Loucy (cell line): Measurements from ENCODE around the gene PDZD4.

ENCODE experiments used
- H2AFZ ChIP-seq: fragments of 200-600 bp; sonication (generic); 2 replicates; pipeline ENCODE4 v1.6.0; 2016; ENCODE audit warnings: antibody characterized with exemption, mild to moderate bottlenecking, low read length, moderate library complexity
- H3F3A ChIP-seq: fragments of 200-600 bp; 2 replicates; pipeline ENCODE4 v1.6.0; 2016; ENCODE audit warnings: antibody characterized with exemption, low read depth, mild to moderate bottlenecking
- H3K27me3 ChIP-seq: fragments of 200-600 bp; sonication (generic); 2 replicates; pipeline ENCODE4 v1.6.1; 2014; ENCODE audit warnings: low read length, mild to moderate bottlenecking; ENCODE audit not compliant: insufficient read depth, poor library complexity, severe bottlenecking
- H3K36me3 ChIP-seq: fragments of 200-600 bp; sonication (generic); 2 replicates; pipeline ENCODE4 v1.6.1; 2016; ENCODE audit warnings: low read length; ENCODE audit not compliant: insufficient read depth
- H3K4me1 ChIP-seq: fragments of 200-600 bp; sonication (generic); 2 replicates; pipeline ENCODE4 v1.5.1; 2014; ENCODE audit warnings: low read length, mild to moderate bottlenecking; ENCODE audit not compliant: insufficient read depth, poor library complexity, severe bottlenecking
- H3K4me2 ChIP-seq: fragments of 200-600 bp; sonication (generic); 2 replicates; pipeline ENCODE4 v1.6.0; 2014; ENCODE audit warnings: antibody characterized with exemption, low read length, low read depth, mild to moderate bottlenecking; ENCODE audit not compliant: poor library complexity, severe bottlenecking
- H3K4me3 ChIP-seq: fragments of 200-600 bp; sonication (generic); 2 replicates; pipeline ENCODE4 v1.5.1; 2014; ENCODE audit warnings: low read length, mild to moderate bottlenecking, mixed read lengths; ENCODE audit not compliant: poor library complexity, severe bottlenecking
- H3K79me2 ChIP-seq: fragments of 200-600 bp; sonication (generic); 2 replicates; pipeline ENCODE4 v1.6.1; 2014; ENCODE audit warnings: low read length; ENCODE audit not compliant: insufficient read depth
- H3K9ac ChIP-seq: fragments of 200-600 bp; sonication (generic); 2 replicates; pipeline ENCODE4 v1.6.0; 2014; ENCODE audit warnings: mild to moderate bottlenecking, low read depth, low read length, moderate library complexity; ENCODE audit not compliant: poor library complexity, severe bottlenecking
- H3K9me2 ChIP-seq: fragments of 200-600 bp; sonication (generic); replicated peaks from 2 replicates; pipeline ENCODE4 v1.6.1; 2016; ENCODE audit warnings: low read depth, low read length, mixed read lengths
- H3K9me3 ChIP-seq: fragments of 200-600 bp; sonication (generic); 2 replicates; pipeline ENCODE4 v1.6.1; 2014; ENCODE audit warnings: mild to moderate bottlenecking, antibody characterized with exemption, low read length, low read depth; ENCODE audit not compliant: insufficient read depth
- H4K20me1 ChIP-seq: fragments of 200-600 bp; sonication (generic); 2 replicates; pipeline ENCODE4 v1.6.0; 2014; ENCODE audit warnings: antibody characterized with exemption, low read length, mild to moderate bottlenecking; ENCODE audit not compliant: insufficient read depth, poor library complexity, severe bottlenecking
- EZH2phosphoT487 ChIP-seq: fragments of 200-600 bp; IDR thresholded peaks from 2 replicates; pipeline ENCODE4 v1.6.1; 2018; ENCODE audit warnings: antibody characterized with exemption, mild to moderate bottlenecking, moderate library complexity, borderline replicate concordance
- TF ChIP-seq, protein P1 (sequence below): fragments of 200-600 bp; sonication (generic); conservative IDR thresholded peaks from 2 replicates; pipeline ENCODE4 v1.5.1; 2014; ENCODE audit warnings: mild to moderate bottlenecking, antibody characterized with exemption, low read length

PDZD4 gene

DNA sequence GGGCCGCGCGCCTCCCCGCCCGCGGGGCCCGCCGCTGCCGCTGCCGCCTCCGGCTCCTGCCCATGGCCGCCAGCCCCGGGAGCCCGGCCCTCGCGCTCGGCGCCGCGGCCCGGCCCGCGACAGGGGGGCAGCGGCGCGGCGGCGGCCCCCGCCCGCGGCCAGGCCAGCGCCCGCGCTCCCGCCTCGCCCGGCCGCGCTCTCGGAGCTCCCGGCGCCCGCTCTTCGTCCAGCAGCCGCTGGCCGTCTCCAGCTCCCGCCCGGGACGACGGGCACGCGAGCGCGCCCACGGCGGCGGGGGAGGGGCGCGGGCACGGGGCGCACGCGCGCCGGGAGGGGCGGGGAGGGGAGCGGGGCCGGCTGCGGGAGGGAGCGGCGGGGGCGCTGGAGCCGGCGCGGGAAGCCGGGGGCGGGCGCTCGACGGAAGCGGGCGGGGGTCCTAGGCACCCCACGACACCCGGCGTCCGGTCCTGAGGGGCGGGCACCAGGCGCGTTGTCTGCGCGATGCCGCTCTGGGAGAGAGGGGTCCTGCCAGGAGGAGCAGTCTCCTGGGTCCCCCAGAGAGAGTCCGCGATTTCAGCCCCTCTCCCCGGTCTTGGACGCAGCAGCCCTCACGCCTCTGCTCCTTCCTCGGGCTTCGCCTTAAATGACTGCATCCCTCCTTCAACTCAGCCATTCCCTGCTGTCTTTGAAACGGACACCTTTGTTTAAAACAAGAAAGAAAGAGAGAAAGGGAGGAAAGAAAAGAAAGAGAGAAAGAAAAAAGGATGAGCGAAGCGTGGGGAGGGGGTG, 490 bp upstream of the PDZD4 start:
- Histone ChIP-seq H3K9me3 (no peaks in the 10 kb centered on the region), H3K4me3 (no peak overlapping the region), H3F3A (no peaks in the 10 kb centered on the region), H2AFZ (no peak overlapping the region), H3K4me2 (no peak overlapping the region), H4K20me1 (no peaks in the 10 kb centered on the region), H3K27me3 (no peaks in the 10 kb centered on the region), H3K9me2 (no peaks in the 10 kb centered on the region), H3K79me2 (no peaks in the 10 kb centered on the region), H3K4me1 (no peaks in the 10 kb centered on the region), H3K36me3 (no peaks in the 10 kb centered on the region), H3K9ac (no peak overlapping the region)
- TF ChIP-seq EZH2phosphoT487: no peak
- TF ChIP-seq, protein P1, sequence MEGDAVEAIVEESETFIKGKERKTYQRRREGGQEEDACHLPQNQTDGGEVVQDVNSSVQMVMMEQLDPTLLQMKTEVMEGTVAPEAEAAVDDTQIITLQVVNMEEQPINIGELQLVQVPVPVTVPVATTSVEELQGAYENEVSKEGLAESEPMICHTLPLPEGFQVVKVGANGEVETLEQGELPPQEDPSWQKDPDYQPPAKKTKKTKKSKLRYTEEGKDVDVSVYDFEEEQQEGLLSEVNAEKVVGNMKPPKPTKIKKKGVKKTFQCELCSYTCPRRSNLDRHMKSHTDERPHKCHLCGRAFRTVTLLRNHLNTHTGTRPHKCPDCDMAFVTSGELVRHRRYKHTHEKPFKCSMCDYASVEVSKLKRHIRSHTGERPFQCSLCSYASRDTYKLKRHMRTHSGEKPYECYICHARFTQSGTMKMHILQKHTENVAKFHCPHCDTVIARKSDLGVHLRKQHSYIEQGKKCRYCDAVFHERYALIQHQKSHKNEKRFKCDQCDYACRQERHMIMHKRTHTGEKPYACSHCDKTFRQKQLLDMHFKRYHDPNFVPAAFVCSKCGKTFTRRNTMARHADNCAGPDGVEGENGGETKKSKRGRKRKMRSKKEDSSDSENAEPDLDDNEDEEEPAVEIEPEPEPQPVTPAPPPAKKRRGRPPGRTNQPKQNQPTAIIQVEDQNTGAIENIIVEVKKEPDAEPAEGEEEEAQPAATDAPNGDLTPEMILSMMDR: no peak

DNA sequence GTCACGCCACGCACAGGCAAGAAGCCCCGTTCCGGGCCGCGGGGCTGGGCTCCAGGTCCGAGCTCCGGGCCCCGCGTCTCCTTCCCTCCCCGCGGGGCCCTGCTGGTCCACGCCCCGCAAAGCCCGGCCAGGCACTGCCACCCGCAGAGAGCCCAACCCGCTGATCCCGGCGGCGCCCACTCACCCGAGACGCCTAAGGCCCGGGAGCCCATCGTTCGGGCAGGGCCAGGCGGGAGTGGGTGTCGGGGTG, 870 bp downstream of the PDZD4 start:
- Histone ChIP-seq H3K9ac (no peak overlapping the region), H3K9me3 (no peaks in the 10 kb centered on the region), H3K4me1 (no peaks in the 10 kb centered on the region), H3K36me3 (no peaks in the 10 kb centered on the region), H3K79me2 (no peaks in the 10 kb centered on the region), H2AFZ (no peak overlapping the region), H3K9me2 (no peaks in the 10 kb centered on the region), H3F3A (no peaks in the 10 kb centered on the region), H3K27me3 (no peaks in the 10 kb centered on the region), H4K20me1 (no peaks in the 10 kb centered on the region), H3K4me3 (no peak overlapping the region), H3K4me2 (no peak overlapping the region)
- TF ChIP-seq, protein P1: no peak
- TF ChIP-seq EZH2phosphoT487: no peak

DNA sequence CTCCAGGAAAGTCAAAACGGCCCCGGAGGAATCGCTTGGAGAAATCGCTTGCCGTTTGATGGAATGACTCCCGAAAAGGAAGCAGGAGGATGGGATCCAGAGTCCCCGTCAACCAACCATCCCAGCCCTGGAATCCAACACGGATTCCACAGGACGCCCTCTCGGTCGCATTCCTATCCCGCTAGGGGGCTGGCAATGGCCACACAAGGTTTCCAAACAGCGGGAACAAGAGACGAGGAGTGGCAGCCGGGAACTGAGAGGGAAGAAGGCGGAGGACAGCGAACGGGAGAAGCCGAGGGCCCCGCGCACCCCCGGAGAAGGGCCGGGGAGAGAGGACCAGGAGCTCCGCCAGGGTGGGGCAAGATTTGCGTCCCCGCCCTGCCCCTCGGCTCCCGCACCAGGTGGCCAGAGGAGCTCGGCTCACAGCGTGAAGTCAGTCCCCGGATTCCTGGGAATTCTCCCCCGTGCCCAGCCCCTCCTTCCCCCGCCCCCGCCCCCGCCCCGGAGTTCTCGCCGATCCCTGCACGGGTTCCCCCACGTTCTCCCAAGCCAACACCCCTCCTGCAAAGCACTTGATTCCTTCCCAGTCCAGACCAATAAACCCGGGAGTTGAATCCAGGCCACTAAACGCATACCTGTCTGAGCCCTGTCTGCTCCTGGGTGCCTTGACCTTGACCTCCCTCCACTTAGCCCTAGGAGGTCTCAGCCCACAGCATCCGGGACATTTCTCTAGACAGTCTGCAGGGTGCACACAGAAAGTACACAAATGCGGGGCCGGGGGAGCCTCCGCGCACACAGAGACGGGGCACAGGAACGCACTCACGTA, 1.4 kb downstream of the PDZD4 start:
- Histone ChIP-seq H3K4me3 (no peak overlapping the region), H3K9ac (no peak overlapping the region)
- no peak for TF ChIP-seq EZH2phosphoT487
- TF ChIP-seq, protein P1: no peak

More for the DNA sequence above, 1.4 kb downstream of the PDZD4 start:
- Histone ChIP-seq H3K79me2 (no peaks in the 10 kb centered on the region), H3K4me2 (no peak overlapping the region), H3K27me3 (no peaks in the 10 kb centered on the region), H3F3A (no peaks in the 10 kb centered on the region), H4K20me1 (no peaks in the 10 kb centered on the region), H3K9me2 (no peaks in the 10 kb centered on the region), H2AFZ (no peak overlapping the region), H3K9me3 (no peaks in the 10 kb centered on the region), H3K4me1 (no peaks in the 10 kb centered on the region), H3K36me3 (no peaks in the 10 kb centered on the region)
